Upper lobe of right lung (tissue), 1 donor: ENCODE results near the gene ASIC2. TPM values are rescaled to one million over a fixed set of nuclear protein-coding genes. Genes with fewer than 3 reads are reported as not detected.
A peak's percentile ranks its signal among the peaks of the same experiment; 100 is the strongest.

Source experiments
- ATAC-seq: fragments of 200-7000 bp; cut with Tn5 transposase; one replicate; pipeline ENCODE4 v1.9.1; 2020; ENCODE audit warnings: mild to moderate bottlenecking, moderate library complexity
- DNase-seq: peaks from one replicate; pipeline ENCODE4 v3.0.0-alpha.2; 2020
- H3K27ac ChIP-seq: fragments of 200-600 bp; one replicate; pipeline ENCODE4 v1.8.0; 2022
- H3K27me3 ChIP-seq: fragments of 200-600 bp; one replicate; pipeline ENCODE4 v1.8.0; 2022; ENCODE audit warnings: mild to moderate bottlenecking
- H3K36me3 ChIP-seq: fragments of 200-600 bp; one replicate; pipeline ENCODE4 v1.8.0; 2022
- H3K4me1 ChIP-seq: fragments of 200-600 bp; one replicate; pipeline ENCODE4 v1.8.0; 2022
- H3K4me3 ChIP-seq: fragments of 200-600 bp; one replicate; pipeline ENCODE4 v1.8.0; 2022; ENCODE audit warnings: mild to moderate bottlenecking
- H3K9me3 ChIP-seq: fragments of 200-600 bp; one replicate; pipeline ENCODE4 v1.8.0; 2022
- intact Hi-C: fragments of 100-400 bp; cut with DNase I; formaldehyde crosslinking; loops from one replicate; pipeline ENCODE4 v1.11.0; 2022
- total RNA-seq: library from RNA; stranded (reverse); fragmentation: NEBNext Ultra II Directional; extraction: Animal tissue kit (Norgen Biotek cat#: 25700); gene quantifications from one replicate; pipeline ENCODE4 v1.2.1, GENCODE V29; 2021
- TF ChIP-seq, protein P1 (sequence below): fragments of 200-600 bp; IDR thresholded peaks from one replicate; pipeline ENCODE4 v1.8.0; 2022; ENCODE audit warnings: antibody characterized with exemption
- donor health status: DM: no; HTN: yes; CAD: no; lungs with severe emphysema.

The ASIC2 gene
- total RNA-seq, 1 donor from 2014 or later = not detected

DNA sequence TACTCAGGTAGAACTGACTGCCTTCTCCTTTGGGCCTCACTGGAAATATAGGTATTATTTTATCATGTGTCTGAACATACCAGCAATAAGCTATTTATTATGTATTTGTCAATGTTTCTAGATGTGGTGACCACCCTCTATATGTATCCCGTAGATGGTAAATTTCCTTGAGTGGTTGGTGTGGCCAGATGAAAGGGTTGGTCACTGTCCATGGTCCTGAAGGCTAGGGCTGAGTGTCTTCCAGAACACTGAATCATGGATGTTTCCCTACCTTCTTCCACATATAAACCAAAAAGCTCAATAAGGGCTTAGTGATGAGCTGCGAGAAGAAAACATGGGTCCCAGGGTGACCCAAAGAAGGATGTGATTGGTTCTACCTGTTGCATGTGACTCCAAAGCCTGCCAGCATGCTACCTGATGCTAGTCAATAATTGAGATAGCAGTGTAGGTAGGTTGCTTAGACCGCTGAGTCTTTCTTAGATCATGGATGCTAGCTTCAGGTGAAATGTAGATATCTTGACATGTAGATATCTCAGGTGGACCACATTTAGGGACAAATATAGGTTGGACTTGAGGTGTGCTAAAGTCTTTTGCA lies 150.3 kb downstream of the ASIC2 start:
- Histone ChIP-seq H3K4me3 (no peak overlapping the region), H3K9me3 (no peaks in the 10 kb centered on the region), H3K36me3 (no peaks in the 10 kb centered on the region), H3K27me3 (no peaks in the 10 kb centered on the region), H3K4me1 (no peaks in the 10 kb centered on the region), H3K27ac (no peak overlapping the region)
- intact Hi-C loops = no loop called here
- ATAC-seq (no peak), DNase-seq (no peak)
- TF ChIP-seq, protein P1, sequence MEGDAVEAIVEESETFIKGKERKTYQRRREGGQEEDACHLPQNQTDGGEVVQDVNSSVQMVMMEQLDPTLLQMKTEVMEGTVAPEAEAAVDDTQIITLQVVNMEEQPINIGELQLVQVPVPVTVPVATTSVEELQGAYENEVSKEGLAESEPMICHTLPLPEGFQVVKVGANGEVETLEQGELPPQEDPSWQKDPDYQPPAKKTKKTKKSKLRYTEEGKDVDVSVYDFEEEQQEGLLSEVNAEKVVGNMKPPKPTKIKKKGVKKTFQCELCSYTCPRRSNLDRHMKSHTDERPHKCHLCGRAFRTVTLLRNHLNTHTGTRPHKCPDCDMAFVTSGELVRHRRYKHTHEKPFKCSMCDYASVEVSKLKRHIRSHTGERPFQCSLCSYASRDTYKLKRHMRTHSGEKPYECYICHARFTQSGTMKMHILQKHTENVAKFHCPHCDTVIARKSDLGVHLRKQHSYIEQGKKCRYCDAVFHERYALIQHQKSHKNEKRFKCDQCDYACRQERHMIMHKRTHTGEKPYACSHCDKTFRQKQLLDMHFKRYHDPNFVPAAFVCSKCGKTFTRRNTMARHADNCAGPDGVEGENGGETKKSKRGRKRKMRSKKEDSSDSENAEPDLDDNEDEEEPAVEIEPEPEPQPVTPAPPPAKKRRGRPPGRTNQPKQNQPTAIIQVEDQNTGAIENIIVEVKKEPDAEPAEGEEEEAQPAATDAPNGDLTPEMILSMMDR = no peak

DNA sequence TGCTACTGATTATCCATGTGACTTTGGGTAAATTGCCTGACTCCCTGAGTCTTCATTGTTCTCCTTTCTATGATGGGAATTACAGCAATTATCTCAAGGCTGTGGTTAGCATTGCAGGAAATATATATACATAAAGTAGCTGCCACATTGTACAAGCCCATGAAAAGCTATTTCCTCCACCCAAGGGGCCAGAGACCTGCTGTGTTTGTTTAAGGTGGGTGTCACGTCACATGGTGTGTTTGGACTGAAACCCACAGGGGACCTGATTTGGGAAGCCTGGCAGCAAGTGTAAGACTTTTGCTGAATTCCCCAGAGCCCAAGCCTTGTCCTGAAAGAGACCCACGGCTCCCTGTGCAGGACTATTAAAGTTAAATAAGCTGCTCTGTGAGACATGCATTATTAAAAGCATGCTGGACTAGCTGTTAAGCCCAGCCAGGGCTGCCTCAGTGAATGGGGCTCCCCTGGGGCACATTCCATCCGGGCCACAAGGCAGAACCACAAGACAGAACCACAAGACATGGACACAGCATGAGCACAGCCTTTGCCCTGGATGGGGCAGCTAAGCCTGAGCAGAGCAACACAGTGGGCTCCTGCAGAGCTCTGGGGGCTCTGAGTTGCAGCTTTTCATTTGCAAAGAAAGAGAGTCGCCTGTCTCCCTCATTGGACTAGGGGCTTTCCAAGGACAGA lies 152.5 kb downstream of the ASIC2 start:
- Histone ChIP-seq H3K4me3 (no peak overlapping the region), H3K4me1 (no peaks in the 10 kb centered on the region), H3K27ac (no peak overlapping the region), H3K36me3 (no peaks in the 10 kb centered on the region), H3K27me3 (no peaks in the 10 kb centered on the region), H3K9me3 (no peaks in the 10 kb centered on the region)
- DNase-seq (peak; percentile 17), ATAC-seq (no peak)
- intact Hi-C loops = no loop called here
- TF ChIP-seq, protein P1 = no peak

DNA sequence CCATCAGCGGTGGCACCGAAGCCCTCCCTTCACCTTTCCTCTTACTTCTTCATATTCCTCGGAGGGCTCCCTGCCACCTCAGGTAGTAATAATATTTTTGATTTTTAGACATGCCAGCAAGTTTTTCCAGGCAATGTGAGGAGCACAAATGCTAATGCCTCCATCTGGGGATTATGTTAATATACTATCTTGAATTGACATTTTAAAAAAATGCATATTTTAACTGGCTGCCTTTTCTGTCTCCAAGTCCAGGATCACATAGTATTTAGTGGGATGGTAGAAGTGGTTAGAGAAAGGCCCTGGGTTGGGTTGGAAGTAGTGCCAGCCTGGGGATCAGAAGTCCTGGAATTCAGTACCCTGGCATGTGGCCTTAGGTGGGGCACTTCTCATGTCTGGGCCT lies 154.5 kb downstream of the ASIC2 start:
- no peaks in the 10 kb centered on the region for H3K4me1 ChIP-seq
- H3K36me3 ChIP-seq = no peaks in the 10 kb centered on the region
- H3K27me3 ChIP-seq = no peaks in the 10 kb centered on the region
- ATAC-seq (no peak), DNase-seq (no peak)
- H3K4me3 ChIP-seq = no peak overlapping the region
- TF ChIP-seq, protein P1 = no peak
- intact Hi-C loops = no loop called here
- no peaks in the 10 kb centered on the region for H3K9me3 ChIP-seq
- no peak overlapping the region for H3K27ac ChIP-seq

DNA sequence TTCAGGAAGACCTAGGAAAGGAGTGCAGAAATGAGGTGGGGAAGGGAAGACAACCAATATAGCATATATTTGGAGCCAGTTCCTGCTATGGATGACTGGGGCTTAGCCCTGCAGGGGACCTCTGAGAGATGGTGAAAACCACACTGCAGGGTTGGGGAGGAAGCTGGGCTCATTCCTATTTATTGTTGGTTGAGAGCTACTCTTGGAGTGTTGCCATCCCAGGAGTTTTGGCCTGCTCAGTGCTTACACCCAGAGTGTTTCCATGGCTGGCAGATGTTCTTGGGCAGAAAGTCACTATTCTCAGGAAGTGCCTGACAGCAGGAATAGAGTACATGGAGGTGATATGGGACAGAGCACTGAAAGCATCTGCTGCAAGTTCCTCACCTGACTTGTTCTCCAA lies 155.7 kb downstream of the ASIC2 start:
- H3K27me3 ChIP-seq = no peaks in the 10 kb centered on the region
- no peak for DNase-seq

DNA sequence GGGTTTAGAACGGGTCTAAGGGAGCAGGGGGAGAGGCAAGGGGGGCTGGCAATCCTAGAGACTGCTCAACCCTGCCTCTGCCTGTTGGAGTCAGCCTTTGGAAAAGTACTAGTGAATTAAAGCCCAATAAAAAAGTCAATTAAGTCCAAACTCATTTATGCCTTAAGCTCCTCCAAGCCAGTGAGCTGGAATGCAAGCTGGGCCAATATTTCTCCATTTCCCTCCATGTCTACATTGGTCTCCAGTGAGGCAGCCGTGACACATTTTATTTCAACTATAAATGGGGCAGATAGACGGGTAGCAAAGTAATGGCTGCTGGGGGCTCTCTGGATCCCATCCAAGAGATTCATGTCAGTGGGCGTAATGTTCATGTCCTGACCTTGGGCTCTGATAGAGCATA lies 157.4 kb downstream of the ASIC2 start:
- TF ChIP-seq, protein P1 = no peak
- DNase-seq = no peak
- ATAC-seq = no peak
- Histone ChIP-seq H3K27ac (no peak overlapping the region), H3K9me3 (no peaks in the 10 kb centered on the region), H3K4me3 (no peak overlapping the region), H3K36me3 (no peaks in the 10 kb centered on the region), H3K27me3 (no peaks in the 10 kb centered on the region), H3K4me1 (no peaks in the 10 kb centered on the region)
- intact Hi-C loops = no loop called here

More for the DNA sequence above, 155.7 kb downstream of the ASIC2 start:
- TF ChIP-seq, protein P1 = no peak
- no peaks in the 10 kb centered on the region for H3K4me1 ChIP-seq
- H3K27ac ChIP-seq = no peak overlapping the region
- H3K9me3 ChIP-seq = no peaks in the 10 kb centered on the region
- no peak overlapping the region for H3K4me3 ChIP-seq
- H3K36me3 ChIP-seq = no peaks in the 10 kb centered on the region
- ATAC-seq = no peak
- intact Hi-C loops = no loop called here
